Measurements from ENCODE around the gene PDAP1. TPM values are rescaled to one million over a fixed set of nuclear protein-coding genes. Genes with fewer than 3 reads are reported as not detected.

The PDAP1 gene
- total RNA-seq, 1 donor, result 33.7 TPM

- peaks cover 6% of the 10 kb centered on the region for H3K36me3 ChIP-seq (ENCODE audit: insufficient read depth, low read length)
- peaks cover 32% of the 10 kb centered on the region for H3K79me2 ChIP-seq (ENCODE audit: insufficient read depth, low read length)
- no peaks in the 10 kb centered on the region for H3K9me3 ChIP-seq (ENCODE audit: low read depth, low read length)
- TF ChIP-seq CTCF (IDR thresholded peaks at IDR 0.05; ENCODE audit: extremely low read depth, low read depth, low read length), result no peak
- H4K20me1 ChIP-seq (ENCODE audit: insufficient read depth, low read length), result peaks cover 8% of the 10 kb centered on the region
- H3K27me3 ChIP-seq (ENCODE audit: insufficient read depth, low read length), result no peaks in the 10 kb centered on the region
- no peak overlapping the region for H2AFZ ChIP-seq (ENCODE audit: low read length)
- DNase-seq (ENCODE audit: insufficient read length, low spot score, missing footprints), result no peak
- peaks cover 12% of the 10 kb centered on the region for H3K4me1 ChIP-seq (ENCODE audit: insufficient read depth, low read length)
- H3K4me3 ChIP-seq (ENCODE audit: insufficient read depth, low read length), result peak overlapping the region; percentile 76
- H3K4me2 ChIP-seq (ENCODE audit: insufficient read depth, low read length), result peak overlapping the region; percentile 86
- H3K27ac ChIP-seq (ENCODE audit: low read depth, low read length), result no peak overlapping the region
Observed at GRCh38 chr7:99373091-99374066, 35.0 kb downstream of the PDAP1 start.

GRCh38 chr7:99372275-99373090 is 35.9 kb downstream of the PDAP1 start:
- no peaks in the 10 kb centered on the region for H3K9me3 ChIP-seq (ENCODE audit: low read depth, low read length)
- H3K27me3 ChIP-seq (ENCODE audit: insufficient read depth, low read length), result no peaks in the 10 kb centered on the region
- no peaks in the 10 kb centered on the region for H3K36me3 ChIP-seq (ENCODE audit: insufficient read depth, low read length)
- no peak overlapping the region for H3K27ac ChIP-seq (ENCODE audit: low read depth, low read length)
- no peak for TF ChIP-seq CTCF (IDR thresholded peaks at IDR 0.05; ENCODE audit: extremely low read depth, low read depth, low read length)
- peaks cover 12% of the 10 kb centered on the region for H3K4me1 ChIP-seq (ENCODE audit: insufficient read depth, low read length)
- H2AFZ ChIP-seq (ENCODE audit: low read length), result peak overlapping the region; percentile 68
- H4K20me1 ChIP-seq (ENCODE audit: insufficient read depth, low read length), result peaks cover 8% of the 10 kb centered on the region
- DNase-seq (ENCODE audit: insufficient read length, low spot score, missing footprints), result peak; percentile 88
- H3K4me3 ChIP-seq (ENCODE audit: insufficient read depth, low read length), result peak overlapping the region; percentile 20
- H3K79me2 ChIP-seq (ENCODE audit: insufficient read depth, low read length), result peaks cover 26% of the 10 kb centered on the region
- H3K4me2 ChIP-seq (ENCODE audit: insufficient read depth, low read length), result peak overlapping the region; percentile 73

GRCh38 chr7:99371376-99371920 is 36.9 kb downstream of the PDAP1 start:
- TF ChIP-seq CTCF (IDR thresholded peaks at IDR 0.05; ENCODE audit: extremely low read depth, low read depth, low read length), result no peak
- Histone ChIP-seq H3K4me2 (ENCODE audit: insufficient read depth, low read length) (no peak overlapping the region), H3K4me1 (ENCODE audit: insufficient read depth, low read length) (peaks cover 12% of the 10 kb centered on the region), H4K20me1 (ENCODE audit: insufficient read depth, low read length) (peaks cover 11% of the 10 kb centered on the region), H3K27ac (ENCODE audit: low read depth, low read length) (no peak overlapping the region), H3K4me3 (ENCODE audit: insufficient read depth, low read length) (no peak overlapping the region), H2AFZ (ENCODE audit: low read length) (no peak overlapping the region), H3K9me3 (ENCODE audit: low read depth, low read length) (no peaks in the 10 kb centered on the region), H3K36me3 (ENCODE audit: insufficient read depth, low read length) (peaks cover 8% of the 10 kb centered on the region), H3K79me2 (ENCODE audit: insufficient read depth, low read length) (peaks cover 18% of the 10 kb centered on the region), H3K27me3 (ENCODE audit: insufficient read depth, low read length) (no peaks in the 10 kb centered on the region)
- DNase-seq (ENCODE audit: insufficient read length, low spot score, missing footprints), result no peak
